Measurements from ENCODE around the gene SLC35E3. TPM values are rescaled to one million over a fixed set of nuclear protein-coding genes. Genes with fewer than 3 reads are reported as not detected.

SLC35E3 gene
- total RNA-seq, 1 donor, result 7.0 TPM

- peak overlapping the region; percentile 90 for H3K4me3 ChIP-seq (ENCODE audit: low read depth, low read length)
- TF ChIP-seq, protein P1, sequence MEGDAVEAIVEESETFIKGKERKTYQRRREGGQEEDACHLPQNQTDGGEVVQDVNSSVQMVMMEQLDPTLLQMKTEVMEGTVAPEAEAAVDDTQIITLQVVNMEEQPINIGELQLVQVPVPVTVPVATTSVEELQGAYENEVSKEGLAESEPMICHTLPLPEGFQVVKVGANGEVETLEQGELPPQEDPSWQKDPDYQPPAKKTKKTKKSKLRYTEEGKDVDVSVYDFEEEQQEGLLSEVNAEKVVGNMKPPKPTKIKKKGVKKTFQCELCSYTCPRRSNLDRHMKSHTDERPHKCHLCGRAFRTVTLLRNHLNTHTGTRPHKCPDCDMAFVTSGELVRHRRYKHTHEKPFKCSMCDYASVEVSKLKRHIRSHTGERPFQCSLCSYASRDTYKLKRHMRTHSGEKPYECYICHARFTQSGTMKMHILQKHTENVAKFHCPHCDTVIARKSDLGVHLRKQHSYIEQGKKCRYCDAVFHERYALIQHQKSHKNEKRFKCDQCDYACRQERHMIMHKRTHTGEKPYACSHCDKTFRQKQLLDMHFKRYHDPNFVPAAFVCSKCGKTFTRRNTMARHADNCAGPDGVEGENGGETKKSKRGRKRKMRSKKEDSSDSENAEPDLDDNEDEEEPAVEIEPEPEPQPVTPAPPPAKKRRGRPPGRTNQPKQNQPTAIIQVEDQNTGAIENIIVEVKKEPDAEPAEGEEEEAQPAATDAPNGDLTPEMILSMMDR (IDR thresholded peaks at IDR 0.05; ENCODE audit: insufficient read depth, low read length), result no peak
- DNase-seq (ENCODE audit: low read depth), result no peak
Observed at GRCh38 chr12:68745376-68745903, 536 bp upstream of the SLC35E3 start.

DNA sequence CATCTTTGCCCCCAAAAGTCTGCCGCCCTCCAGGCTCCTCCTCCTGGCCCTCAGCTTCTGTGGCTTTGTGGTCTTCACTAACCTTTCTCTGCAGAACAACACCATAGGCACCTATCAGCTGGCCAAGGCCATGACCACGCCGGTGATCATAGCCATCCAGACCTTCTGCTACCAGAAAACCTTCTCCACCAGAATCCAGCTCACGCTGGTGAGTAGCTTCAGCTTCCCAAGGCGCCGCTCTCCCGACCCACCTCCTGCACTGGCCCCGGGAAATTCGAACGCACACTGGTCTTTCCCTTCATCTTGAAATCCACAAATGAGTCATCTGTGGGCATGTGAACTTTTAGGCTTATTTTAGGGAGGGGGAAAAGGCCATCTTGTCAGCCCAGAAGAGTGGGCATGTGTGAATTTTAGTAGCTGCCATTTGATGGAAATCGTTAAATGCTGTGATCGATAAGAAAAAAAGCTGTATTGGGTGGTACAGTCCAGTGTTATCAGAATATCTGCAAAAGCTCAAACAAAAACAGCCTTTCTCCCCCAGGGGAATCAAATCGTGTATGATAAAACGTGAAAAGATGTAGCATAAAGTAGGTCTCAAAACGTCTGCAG, 700 bp downstream of the SLC35E3 start:
- peak; percentile 66 for DNase-seq (ENCODE audit: low read depth)
- H3K4me3 ChIP-seq (ENCODE audit: low read depth, low read length), result peak overlapping the region; percentile 90
- TF ChIP-seq, protein P1 (IDR thresholded peaks at IDR 0.05; ENCODE audit: insufficient read depth, low read length), result no peak

- TF ChIP-seq, protein P1 (IDR thresholded peaks at IDR 0.05; ENCODE audit: insufficient read depth, low read length), result no peak
- no peak overlapping the region for H3K4me3 ChIP-seq (ENCODE audit: low read depth, low read length)
- DNase-seq (ENCODE audit: low read depth), result no peak
Observed at GRCh38 chr12:68749443-68749842, 3.5 kb downstream of the SLC35E3 start.

- H3K4me3 ChIP-seq (ENCODE audit: low read depth, low read length), result no peak overlapping the region
- TF ChIP-seq, protein P1 (IDR thresholded peaks at IDR 0.05; ENCODE audit: insufficient read depth, low read length), result no peak
- DNase-seq (ENCODE audit: low read depth), result no peak
Observed at GRCh38 chr12:68749861-68750260, 3.9 kb downstream of the SLC35E3 start.

- no peak overlapping the region for H3K4me3 ChIP-seq (ENCODE audit: low read depth, low read length)
- no peak for DNase-seq (ENCODE audit: low read depth)
- TF ChIP-seq, protein P1 (IDR thresholded peaks at IDR 0.05; ENCODE audit: insufficient read depth, low read length), result no peak
Observed at GRCh38 chr12:68750506-68750905, 4.5 kb downstream of the SLC35E3 start.

DNA sequence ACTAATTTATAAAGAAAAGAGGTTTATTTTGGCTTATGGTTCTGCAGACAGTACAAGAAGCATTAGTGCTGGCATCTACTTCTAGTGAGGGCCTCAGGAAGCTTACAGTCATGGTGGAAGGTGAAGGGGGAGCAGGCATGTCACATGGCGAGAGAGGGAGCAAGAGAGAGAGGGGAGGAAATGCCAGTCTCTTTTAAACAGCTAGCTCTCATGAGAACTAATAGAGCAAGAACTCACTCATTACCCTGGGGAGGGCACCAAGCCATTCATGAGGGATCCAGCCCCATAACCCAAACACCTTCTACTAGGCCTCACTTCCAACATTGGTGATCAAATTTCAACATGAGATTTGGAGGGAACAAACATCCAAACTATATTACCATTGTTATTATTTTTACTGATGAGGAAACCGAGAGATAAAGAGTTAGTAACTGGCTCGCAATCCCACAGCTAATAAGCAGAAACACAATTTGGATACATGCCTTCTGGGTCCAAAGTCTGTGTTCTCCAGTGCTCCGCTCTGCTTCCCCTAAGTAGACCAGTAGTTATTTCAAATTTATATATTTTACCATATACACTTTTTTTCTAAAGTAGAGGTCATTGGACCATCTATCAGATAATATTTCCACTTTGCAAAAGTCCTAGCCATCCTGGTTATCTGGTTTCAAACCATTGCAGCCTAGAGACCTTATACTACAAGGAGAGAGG, 9.7 kb downstream of the SLC35E3 start:
- no peak for DNase-seq (ENCODE audit: low read depth)
- TF ChIP-seq, protein P1 (IDR thresholded peaks at IDR 0.05; ENCODE audit: insufficient read depth, low read length), result no peak
- no peak overlapping the region for H3K4me3 ChIP-seq (ENCODE audit: low read depth, low read length)
